Suprapubic skin (tissue), 4 donors: ENCODE measurements around the gene KCNH4.

ENCODE experiments used
- CTCF ChIP-seq, 2 donors: fragments of 200-600 bp in 1 of 2; fragments of 450-650 bp in 1 of 2; sonication (generic) in 1 of 2; IDR thresholded peaks; one replicate each; pipeline ENCODE4 v1.5.1; 2016 to 2019; ENCODE audit warnings: antibody characterized with exemption in 2 of 2, mild to moderate bottlenecking in 1 of 2, moderate library complexity in 1 of 2
- EP300 ChIP-seq: sonication (generic); formaldehyde crosslinking; IDR thresholded peaks from one replicate; pipeline ENCODE4 v1.6.1; 2017; ENCODE audit warnings: antibody characterized with exemption
- POLR2A ChIP-seq, 2 donors: fragments of 450-650 bp; IDR thresholded peaks; one replicate each; pipeline ENCODE4 v1.6.1; 2017; ENCODE audit warnings: antibody characterized with exemption in 2 of 2, mild to moderate bottlenecking in 2 of 2, moderate library complexity in 2 of 2
- POLR2AphosphoS5 ChIP-seq, 3 donors: sonication (generic); formaldehyde crosslinking; IDR thresholded peaks; one replicate each; pipeline ENCODE4 v1.6.1; 2017; ENCODE audit warnings: antibody characterized with exemption in 3 of 3

GRCh38 chr17:42202696-42203095 lies 21.8 kb upstream of the KCNH4 start:
- TF ChIP-seq POLR2A (IDR thresholded peaks at IDR 0.05) (no peak), CTCF (IDR thresholded peaks at IDR 0.05) (no peak), POLR2AphosphoS5 (IDR thresholded peaks at IDR 0.05) (no peak), EP300 (no peak)
